HG03039 (cell line): ENCODE results near the gene OR1J1.

ENCODE experiments used
- ATAC-seq: cut with Tn5 transposase; IDR thresholded peaks from one replicate; pipeline ENCODE4 v1.9.1; 2021; ENCODE audit warnings: mild to moderate bottlenecking, moderate library complexity; ENCODE audit not compliant: unreplicated experiment

OR1J1 gene, protein sequence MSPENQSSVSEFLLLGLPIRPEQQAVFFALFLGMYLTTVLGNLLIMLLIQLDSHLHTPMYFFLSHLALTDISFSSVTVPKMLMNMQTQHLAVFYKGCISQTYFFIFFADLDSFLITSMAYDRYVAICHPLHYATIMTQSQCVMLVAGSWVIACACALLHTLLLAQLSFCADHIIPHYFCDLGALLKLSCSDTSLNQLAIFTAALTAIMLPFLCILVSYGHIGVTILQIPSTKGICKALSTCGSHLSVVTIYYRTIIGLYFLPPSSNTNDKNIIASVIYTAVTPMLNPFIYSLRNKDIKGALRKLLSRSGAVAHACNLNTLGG

DNA sequence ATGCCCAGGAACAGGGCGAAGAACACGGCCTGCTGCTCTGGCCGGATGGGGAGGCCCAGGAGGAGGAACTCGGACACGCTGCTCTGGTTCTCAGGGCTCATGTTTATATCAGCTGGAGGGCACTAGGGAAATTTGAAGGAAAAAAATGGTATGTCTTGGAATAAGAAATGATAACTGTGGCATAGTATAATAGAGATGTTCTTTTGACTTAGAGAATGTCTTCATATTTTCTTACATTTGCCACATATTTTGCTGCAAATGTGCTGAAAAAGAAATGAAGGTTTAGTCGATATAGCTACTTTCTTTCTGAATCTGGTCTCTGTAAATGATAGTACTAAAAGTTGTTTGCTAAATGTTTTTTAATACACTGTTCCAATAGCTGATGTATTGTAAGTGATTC is at the start of gene OR1J1:
Gene OR1J1 (minus strand): TSS at position 101 of the 400 bp plus-strand sequence. CDS start 0 bp downstream, at position 101.
- ATAC-seq = no peak

DNA sequence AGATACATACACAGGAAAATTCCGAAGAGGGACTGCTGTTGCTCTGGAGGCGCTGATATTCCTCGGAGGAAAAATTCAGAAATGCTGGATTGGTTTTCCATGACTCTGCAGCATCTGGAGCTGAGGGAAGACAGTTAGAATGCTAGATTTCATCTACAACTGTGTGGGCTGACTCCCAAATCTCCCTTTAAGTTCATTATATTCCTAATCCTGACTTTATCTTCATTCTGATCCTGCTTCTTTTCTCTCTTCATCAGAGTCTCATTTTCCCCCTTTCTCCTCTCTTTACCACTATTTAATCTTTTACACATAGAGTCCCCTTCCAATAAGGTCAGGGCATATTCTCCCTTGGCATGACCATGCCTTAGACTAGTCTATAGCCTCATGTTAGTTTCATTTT is 49.5 kb upstream of the OR1J1 start, which contains the start of gene OR1N1:
Gene OR1N1 (minus strand): TSS at position 101 of the 400 bp plus-strand sequence. CDS start 0 bp downstream, at position 101.
- ATAC-seq = no peak

DNA sequence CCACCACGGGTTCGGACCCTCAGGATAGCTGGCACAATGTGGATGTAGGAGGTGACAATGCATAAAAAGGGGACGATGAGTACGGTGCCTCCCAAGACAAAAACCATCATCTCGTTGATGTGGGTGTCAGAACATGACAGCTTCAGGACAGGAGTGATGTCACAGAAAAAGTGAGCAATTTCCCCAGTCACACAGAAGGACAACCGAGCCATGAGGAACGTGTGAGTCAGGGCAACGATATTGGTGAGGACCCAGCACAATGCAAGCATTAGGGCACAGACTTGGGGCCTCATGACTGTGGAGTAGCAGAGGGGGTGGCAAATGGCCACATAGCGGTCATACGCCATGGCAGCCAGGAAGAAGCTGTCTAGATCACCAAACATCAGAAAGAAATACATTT is 48.9 kb upstream of the OR1J1 start:
- no peak for ATAC-seq

DNA sequence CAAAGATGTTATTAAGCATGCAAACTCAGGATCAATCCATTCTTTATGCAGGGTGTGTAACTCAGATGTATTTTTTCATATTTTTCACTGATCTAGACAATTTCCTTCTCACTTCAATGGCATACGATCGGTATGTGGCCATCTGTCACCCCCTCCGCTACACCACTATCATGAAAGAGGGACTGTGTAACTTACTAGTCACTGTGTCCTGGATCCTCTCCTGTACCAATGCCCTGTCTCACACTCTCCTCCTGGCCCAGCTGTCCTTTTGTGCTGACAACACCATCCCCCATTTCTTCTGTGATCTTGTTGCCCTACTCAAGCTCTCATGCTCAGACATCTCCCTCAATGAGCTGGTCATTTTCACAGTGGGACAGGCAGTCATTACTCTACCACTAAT is 41.6 kb upstream of the OR1J1 start:
- ATAC-seq = no peak

DNA sequence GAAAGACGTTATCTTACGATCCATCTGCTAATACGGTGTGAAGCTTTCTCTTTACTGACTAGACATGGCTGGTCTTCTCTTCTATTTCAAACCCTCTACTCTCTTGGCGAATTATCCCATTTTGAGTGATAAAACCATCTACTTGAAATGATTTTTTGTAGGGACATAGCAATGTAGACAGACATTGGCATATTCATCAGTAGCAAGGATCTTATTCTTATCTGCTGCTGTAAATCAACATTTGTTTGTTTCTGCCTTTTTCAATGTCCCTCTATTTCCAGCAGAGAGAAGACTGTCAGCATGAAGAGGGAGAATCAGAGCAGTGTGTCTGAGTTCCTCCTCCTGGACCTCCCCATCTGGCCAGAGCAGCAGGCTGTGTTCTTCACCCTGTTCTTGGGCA is 41.1 kb upstream of the OR1J1 start, which contains the start of gene OR1J4:
Gene OR1J4 (plus strand): TSS at position 301 of the 400 bp plus-strand sequence. CDS start 0 bp downstream, at position 301.
- ATAC-seq = no peak

DNA sequence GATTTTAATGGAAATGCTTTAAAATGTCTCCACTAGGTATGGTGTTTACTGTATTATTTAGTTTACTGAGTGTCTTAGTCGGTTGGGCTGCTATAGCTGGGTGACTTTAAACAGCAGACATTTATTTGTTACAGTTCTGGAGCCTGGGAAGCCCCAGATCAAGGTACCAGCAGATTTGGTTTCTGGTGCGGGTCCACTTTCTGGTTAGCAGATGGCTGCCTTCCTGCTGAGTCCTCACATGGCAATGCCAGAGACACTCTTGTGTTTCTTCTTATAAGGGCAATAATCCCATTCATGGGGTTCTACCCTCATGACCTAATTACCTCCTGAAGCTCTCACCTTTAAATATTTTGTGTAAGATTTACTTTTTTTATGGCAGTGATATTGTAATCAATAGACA is 40.5 kb upstream of the OR1J1 start:
- no peak for ATAC-seq

DNA sequence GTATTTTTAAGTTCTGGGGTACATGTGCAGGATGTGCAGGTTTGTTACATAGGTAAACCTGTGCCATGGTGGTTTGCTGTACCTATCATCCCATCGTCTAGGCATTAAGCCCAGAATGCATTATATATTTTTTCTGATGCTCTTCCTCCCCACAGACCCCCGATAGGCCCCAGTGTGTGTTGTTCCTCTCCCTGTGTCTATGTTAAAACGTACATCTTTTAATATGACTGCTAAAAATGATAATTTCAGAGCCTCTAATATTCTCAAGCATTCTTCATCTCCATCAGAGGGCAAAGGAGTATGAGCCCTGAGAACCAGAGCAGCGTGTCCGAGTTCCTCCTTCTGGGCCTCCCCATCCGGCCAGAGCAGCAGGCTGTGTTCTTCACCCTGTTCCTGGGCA is 32.8 kb upstream of the OR1J1 start, which contains the start of gene OR1J2:
Gene OR1J2 (plus strand): TSS at position 301 of the 400 bp plus-strand sequence. CDS start 0 bp downstream, at position 301.
- ATAC-seq = no peak

DNA sequence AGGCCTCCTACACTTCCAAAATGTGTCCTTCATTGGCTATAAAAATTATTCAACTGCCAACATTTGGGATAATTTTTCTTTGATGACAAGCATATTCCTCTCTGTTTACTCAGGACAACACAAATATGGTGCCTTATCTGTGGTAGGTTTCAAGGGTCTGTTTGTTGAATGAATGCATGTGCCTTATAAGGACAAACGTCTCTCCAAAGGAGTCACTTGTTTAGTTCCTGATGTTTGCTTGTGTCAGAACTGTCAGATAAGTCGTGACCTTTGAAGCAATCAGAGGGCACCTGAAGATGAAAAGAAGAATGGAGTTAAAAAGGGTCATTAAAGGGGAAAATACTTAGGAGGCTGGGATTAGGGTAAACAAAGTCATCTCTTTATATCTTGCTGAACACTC is 29.2 kb upstream of the OR1J1 start:
- no peak for ATAC-seq

DNA sequence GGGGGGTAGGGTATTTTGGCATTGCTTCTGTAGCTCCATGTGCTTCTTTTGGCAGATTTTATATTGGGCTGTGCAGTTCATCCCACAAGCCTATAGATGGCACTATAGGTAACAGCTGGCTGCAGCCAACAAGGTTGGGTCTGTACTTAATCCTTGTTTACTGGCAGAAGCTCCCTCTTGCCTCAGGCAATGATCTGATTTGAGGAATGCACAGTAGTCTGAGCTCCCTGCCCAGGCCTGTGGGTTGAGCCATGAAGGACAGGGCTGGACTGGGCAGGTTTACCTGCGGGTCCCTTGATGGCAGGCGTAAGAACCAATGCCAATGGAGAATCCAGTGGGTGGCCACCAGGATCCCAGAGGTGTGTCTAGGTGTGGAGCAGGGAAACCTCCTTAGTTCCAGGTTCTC is 21.2 kb upstream of the OR1J1 start:
- ATAC-seq = no peak

DNA sequence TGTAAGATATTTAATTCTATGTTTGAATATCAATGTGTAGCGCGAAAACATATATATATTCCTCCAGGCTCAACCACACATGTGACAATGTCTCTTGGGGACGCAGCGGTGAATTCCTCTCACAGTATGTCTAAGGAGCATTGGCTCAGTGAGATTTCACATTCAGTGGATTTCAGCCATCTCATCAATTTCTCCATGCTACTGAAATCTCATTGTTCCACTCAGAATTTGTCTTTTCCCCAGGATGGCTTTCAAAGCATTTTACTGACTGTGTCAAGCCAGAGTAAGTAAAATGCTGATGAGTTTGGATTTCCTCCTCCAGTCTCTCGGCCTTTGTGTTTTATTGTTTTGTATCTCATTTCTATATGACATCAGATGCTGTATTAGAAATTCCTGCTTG is 1.3 kb upstream of the OR1J1 start:
- no peak for ATAC-seq

DNA sequence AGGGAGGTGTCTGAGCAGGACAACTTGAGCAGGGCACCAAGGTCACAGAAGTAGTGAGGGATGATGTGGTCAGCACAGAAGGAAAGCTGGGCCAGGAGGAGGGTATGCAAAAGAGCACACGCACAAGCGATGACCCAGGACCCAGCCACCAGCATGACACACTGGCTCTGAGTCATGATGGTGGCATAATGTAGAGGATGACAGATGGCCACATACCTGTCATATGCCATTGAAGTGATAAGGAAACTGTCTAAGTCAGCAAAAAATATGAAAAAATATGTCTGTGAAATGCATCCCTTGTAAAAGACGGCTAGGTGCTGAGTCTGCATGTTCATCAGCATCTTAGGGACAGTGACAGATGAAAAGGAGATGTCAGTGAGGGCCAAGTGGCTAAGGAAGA is 380 bp downstream of the OR1J1 start:
- ATAC-seq = no peak

DNA sequence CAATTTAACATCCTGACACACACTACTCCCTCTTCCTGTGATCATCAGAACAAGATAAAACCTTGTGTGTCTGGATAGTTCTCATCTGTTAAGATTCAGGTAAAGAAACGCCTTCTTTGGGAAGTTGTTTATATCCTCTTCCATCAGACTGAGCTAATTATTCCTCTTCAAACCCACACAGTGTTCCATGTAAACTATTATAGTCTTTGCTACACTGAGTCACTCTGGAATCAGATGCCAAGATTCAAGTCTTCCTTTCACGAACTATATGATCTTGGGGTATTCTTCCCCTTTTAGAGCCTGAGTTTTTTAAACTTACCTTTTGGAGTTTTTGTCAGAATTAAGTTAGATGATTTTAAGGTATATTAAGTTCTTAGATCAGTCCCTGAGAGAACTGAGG is 2.0 kb downstream of the OR1J1 start:
- no peak for ATAC-seq

DNA sequence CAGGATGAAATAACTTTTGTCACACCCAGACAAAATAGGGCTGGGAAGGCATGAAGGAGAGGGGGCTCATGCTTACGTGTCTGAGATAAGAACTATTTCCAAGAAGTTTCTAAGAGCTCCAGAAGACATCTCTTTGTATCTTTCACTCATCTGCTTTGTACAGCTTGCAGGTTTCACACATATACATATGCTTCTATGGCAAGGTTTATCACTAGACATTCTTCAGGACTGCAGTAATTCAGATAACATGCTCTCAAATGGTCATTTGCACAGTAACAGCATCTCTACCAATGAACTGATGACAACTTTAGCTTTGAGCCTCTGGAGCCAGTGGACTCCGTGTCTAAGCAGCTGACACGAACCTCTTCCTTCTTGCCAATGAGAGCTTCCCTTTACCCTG is 3.2 kb downstream of the OR1J1 start:
- ATAC-seq = no peak

DNA sequence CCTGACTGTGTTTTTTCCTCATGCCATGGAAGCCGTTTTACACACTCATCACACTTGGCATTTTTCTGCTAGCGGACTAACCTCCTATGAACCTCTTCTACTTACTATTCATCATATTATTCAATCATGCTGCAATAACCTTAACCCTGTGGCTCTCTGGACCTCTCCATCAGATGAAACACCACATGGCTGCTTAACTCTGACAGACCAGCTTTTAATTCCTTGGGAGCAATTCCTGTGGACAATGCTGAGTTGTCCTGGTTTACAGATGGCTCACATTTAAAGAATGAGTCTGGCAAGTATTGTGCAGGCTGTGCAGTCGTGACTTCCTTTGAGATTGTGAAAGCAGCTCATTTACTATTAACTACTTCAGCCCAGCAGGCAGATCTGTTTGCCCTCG is 9.0 kb downstream of the OR1J1 start:
- no peak for ATAC-seq

DNA sequence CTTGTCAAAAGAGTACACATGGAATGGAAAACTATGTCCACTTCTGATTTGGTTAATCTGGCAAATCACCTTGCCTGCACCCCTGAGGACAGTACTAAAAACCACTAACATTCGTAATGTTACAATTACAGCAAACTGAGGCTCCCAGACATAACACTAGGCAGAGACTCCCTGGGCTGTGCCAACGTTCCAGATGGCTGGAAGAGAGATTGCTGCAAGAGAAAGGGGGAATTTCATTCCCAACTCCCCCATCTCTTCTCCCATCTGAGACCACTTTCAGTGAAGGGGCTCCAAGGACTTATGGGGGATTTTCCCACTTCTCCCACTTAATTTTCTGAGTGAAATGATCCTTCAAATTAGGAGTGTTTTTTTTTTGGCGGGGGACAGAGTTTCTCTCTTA is 11.3 kb downstream of the OR1J1 start:
- ATAC-seq = no peak

DNA sequence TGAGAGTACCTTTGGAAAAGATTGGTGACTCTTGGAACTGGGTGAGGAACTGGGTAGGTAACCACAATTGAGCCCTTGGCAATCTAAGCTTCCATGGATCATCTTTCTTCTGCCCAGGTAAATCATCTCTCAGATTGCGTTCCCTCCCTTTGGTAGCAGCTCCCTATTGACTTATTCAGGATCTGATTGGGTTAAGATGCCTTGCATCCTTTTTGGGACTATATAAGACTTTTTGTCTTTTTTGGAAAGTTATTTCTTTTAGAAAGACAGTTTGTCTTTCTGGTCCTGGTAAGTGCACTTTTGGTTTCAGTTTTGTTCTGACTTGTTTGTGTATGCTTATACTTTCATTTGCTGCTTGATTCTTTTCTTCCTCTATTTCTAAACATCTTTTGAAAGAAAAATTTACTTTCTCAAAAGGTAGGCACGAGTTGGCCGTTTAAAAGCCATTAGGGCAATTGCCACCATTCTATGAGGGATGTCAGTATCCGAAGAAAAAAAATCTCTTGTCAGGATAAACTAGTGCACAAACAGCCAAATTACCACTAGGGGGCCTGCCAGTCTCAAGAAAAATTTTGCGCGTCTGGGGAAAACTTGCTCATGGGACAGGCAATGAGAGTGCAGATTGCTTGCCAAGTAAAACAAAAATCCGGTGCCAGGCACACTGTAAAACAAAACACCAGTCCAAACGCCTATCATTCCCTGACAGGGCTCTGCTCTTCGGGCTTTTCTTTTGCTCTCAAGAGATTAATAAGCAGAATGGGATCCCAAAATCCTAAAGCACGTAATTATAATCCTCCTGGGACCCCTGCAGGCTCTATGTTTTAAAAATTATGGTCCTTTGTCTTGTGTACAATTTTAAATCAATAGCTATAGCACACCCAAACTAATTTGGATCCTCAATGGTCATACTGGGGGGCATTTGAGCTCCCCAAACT is 12.8 kb downstream of the OR1J1 start:
- ATAC-seq = peak; percentile 57

DNA sequence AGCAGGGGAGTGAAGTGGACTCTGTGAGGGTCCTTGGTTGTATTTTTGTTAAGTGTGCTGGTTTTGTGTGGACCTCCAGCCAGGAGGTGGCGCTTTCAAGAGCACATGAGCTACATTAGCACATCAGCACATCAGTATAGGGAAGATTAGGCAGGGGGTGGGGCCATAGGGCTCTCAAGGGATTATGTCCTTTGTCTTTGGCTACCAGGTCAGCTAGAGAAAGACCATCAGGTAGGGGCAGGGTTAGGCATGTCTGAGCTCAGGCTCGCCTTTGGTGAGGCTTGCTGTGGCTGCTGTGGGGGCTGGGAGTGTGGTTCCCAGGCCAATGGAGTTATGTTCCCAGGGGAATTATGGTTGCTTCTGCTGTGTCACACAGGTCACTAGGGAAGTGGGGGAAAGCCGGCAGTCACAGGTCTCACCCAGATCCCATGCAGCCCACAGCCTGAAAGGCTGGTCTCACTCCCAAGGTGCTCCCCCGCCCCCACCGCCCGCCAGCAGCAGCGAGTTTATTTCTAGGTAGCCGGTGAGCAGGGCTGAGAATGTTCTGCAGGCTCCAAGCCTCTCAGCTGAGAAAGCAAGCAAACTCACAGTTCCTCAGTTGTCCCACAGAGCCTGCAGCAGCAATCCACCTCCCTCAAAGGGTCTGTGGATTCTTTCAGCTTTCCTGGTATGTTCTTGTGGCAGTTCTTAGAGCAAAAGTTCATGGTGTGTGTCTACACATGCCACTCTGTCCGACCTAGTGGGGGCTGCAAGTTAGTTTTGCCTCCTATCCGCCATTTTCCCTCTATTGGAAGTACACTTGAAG is 13.7 kb downstream of the OR1J1 start:
- peak; percentile 62 for ATAC-seq

DNA sequence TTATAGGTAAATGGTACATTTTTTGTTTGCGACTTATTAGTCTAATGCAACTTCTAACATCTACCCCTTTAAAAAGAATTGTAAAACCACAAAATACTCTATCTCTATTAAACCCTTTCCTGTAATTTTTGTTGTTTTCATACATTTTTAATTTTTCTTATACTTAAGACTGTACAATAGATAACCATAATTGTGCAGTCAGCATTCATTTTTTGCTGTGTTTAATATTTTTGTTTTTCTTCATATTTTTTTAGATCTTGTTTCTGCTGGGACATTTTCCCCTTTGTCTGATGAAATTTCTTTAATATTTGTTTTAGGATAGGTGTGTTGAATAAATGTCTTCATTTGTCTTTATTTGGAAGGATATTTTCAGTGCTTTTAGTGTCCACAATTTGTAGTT is 19.9 kb downstream of the OR1J1 start:
- ATAC-seq = no peak

DNA sequence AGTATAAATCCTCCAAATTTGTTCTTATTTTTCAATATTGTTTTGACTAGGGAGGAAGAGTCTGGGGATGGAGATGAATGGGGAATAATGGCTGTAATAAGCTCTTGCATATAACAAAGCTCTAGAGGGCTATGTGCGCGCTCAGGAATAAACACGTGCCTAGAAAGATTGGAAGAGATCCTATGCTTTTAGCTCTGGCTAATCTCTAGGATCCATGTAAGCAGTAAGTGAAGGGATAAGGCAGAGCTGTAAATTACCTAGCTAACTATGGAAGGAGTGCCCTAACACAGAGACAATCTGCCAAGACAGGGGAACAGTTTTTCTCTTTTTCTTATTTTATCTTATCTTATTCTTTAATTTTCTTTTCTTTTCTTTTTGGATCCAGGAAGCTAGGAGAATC is 21.6 kb downstream of the OR1J1 start:
- no peak for ATAC-seq

DNA sequence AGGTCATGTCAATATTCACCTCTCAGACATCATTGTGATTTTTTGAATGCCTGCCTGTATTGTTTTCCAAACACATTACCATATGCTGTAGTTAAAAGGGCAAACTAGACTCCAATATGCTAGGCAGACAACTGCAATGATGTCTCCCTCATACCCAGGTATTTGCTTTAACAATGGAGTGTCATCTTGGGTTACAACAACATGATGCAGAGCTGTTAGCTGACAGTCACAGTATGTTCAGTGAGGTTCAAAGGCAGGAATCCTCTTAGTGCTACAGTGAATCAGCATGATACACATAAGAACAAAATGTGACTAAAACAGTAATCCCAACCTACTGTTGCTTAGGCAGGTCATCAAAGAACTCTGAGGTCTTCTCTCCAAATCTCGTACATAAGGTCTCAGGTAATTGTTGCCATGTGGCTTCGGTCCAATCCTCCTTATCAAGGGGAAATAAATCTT is 24.0 kb downstream of the OR1J1 start:
- ATAC-seq = no peak
